PC-9 (cell line): ENCODE results near the gene CCDC141. TPM values are rescaled to one million over a fixed set of nuclear protein-coding genes. Genes with fewer than 3 reads are reported as not detected.
"Not testable (repeated sequence)": the region's sequence is repeated elsewhere in the genome, so short reads cannot be mapped to it uniquely, and the experiment has no call there.

Experiments
- BruUV-seq: library from RNA; stranded (reverse); fragments of 400-500 nt; replicated peaks from 2 replicates; lab custom pipeline; 2021; lab: Mats Ljungman, UMichigan
- CTCF ChIA-PET: fragments of 300-600 bp; sonication (Branson Sonifier 250); formaldehyde crosslinking; loops from one replicate; lab custom pipeline; 2022; ENCODE audit warnings: antibody characterized with exemption; lab: Charles Lee
- POLR2A ChIA-PET: fragments of 300-600 bp; sonication (Branson Sonifier 250); formaldehyde crosslinking; loops from one replicate; lab custom pipeline; 2022; ENCODE audit warnings: antibody characterized with exemption; ENCODE audit not compliant: unreplicated experiment; lab: Charles Lee
- DNase-seq, 2 experiments: peaks; one replicate each; pipeline versions ENCODE4 v3.0.0 to v3.0.0-alpha.2; 2015 to 2022; ENCODE audit warnings: mixed read lengths in 1 of 2
- H2AFZ ChIP-seq: fragments of 200-600 bp; sonication (generic); 2 replicates; pipeline ENCODE4 v1.8.1; 2017; ENCODE audit warnings: antibody characterized with exemption
- H3F3A ChIP-seq: fragments of 200-600 bp; sonication (generic); 2 replicates; pipeline ENCODE4 v1.8.1; 2017; ENCODE audit warnings: antibody characterized with exemption, mild to moderate bottlenecking, low read depth; ENCODE audit not compliant: insufficient read depth
- H3K27ac ChIP-seq: fragments of 200-600 bp; sonication (generic); 2 replicates; pipeline ENCODE4 v1.6.1; 2016; ENCODE audit warnings: mixed run types
- H3K27me3 ChIP-seq: fragments of 200-600 bp; sonication (generic); 2 replicates; pipeline ENCODE4 v1.6.1; 2016; ENCODE audit warnings: low read depth, mixed run types; ENCODE audit not compliant: insufficient read depth
- H3K36me3 ChIP-seq: fragments of 200-600 bp; sonication (generic); 2 replicates; pipeline ENCODE4 v1.6.1; 2016; ENCODE audit warnings: low read depth, mixed run types
- H3K4me1 ChIP-seq: fragments of 200-600 bp; sonication (generic); replicated peaks from 2 replicates; pipeline ENCODE4 v1.6.1; 2016; ENCODE audit warnings: mixed run types; ENCODE audit not compliant: insufficient read depth
- H3K4me2 ChIP-seq: fragments of 200-600 bp; sonication (generic); 2 replicates; pipeline ENCODE4 v1.6.1; 2017; ENCODE audit warnings: mixed run types
- H3K4me3 ChIP-seq: fragments of 200-600 bp; sonication (generic); 2 replicates; pipeline ENCODE4 v1.6.1; 2016; ENCODE audit warnings: mixed run types
- H3K79me2 ChIP-seq: fragments of 200-600 bp; sonication (generic); 2 replicates; pipeline ENCODE4 v1.6.1; 2017; ENCODE audit warnings: low read depth, mixed run types
- H3K9me2 ChIP-seq: fragments of 200-600 bp; sonication (generic); 2 replicates; pipeline ENCODE4 v1.8.1; 2017; ENCODE audit warnings: mild to moderate bottlenecking; ENCODE audit not compliant: insufficient read depth
- H3K9me3 ChIP-seq: fragments of 200-600 bp; sonication (generic); 2 replicates; pipeline ENCODE4 v1.8.1; 2016; ENCODE audit warnings: low read depth; ENCODE audit not compliant: insufficient read depth
- H4K20me1 ChIP-seq: fragments of 200-600 bp; sonication (generic); 2 replicates; pipeline ENCODE4 v1.8.1; 2017; ENCODE audit not compliant: insufficient read depth
- EZH2 ChIP-seq: fragments of 200-600 bp; sonication (generic); IDR thresholded peaks from 2 replicates; pipeline ENCODE4 v1.8.0; 2017; ENCODE audit warnings: antibody characterized with exemption, low read depth
- intact Hi-C: fragments of 100-400 bp; cut with micrococcal nuclease; formaldehyde crosslinking; loops from one replicate; pipeline ENCODE4 v1.10.0; 2022; ENCODE audit not compliant: unreplicated experiment
- total RNA-seq: library from RNA; stranded (reverse); gene quantifications from 2 replicates; pipeline ENCODE4 v1.2.3, GENCODE V29; 2021
- TF ChIP-seq, protein P1 (sequence below): fragments of 200-600 bp; sonication (generic); conservative IDR thresholded peaks from 2 replicates; pipeline ENCODE4 v1.6.1; 2017; ENCODE audit warnings: mixed run types, antibody characterized with exemption, mild to moderate bottlenecking, moderate library complexity

Gene CCDC141
- total RNA-seq, 1 experiment from 2014 or later = not detected

- BruUV-seq = no TSS peak
- Histone ChIP-seq H3K4me3 (no peak overlapping the region), H2AFZ (no peak overlapping the region), H3K4me1 (no peaks in the 10 kb centered on the region), H3K9me3 (no peaks in the 10 kb centered on the region), H3K9me2 (no peaks in the 10 kb centered on the region), H3F3A (no peaks in the 10 kb centered on the region), H3K79me2 (no peaks in the 10 kb centered on the region), H4K20me1 (no peaks in the 10 kb centered on the region), H3K36me3 (no peaks in the 10 kb centered on the region), H3K27me3 (no peaks in the 10 kb centered on the region), H3K27ac (no peak overlapping the region), H3K4me2 (no peak overlapping the region)
- POLR2A ChIA-PET = no interaction called here
- CTCF ChIA-PET = no interaction called here
- TF ChIP-seq EZH2 = no peak
- intact Hi-C loops = no loop called here
- no peak for DNase-seq
These were observed 1.8 kb downstream of the CCDC141 start for GRCh38 chr2:179048099-179048498.

GRCh38 chr2:179045602-179046001 is 4.3 kb downstream of the CCDC141 start:
- POLR2A ChIA-PET, BruUV-seq: not testable (repeated sequence)

DNA sequence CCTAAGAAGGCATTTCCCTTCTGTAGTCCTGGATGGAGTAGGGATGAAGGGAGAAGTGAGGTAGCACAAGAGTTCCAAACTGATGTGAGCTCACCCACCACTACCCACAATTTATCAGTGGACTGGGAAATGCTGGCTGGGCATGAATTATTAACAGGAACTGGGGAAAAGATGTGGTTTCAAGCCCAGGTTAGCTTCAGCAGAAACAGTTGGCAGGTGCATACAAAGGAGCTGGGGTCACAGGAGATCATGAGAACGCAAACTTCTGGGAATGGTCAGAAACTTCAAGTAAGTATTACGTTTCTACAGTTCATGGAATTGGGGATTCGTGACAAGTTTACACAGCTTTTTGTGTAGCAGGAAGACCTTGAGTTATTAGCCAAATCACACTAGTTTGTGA is 5.4 kb downstream of the CCDC141 start:
- intact Hi-C loops = no loop called here
- Histone ChIP-seq H3K4me1 (no peaks in the 10 kb centered on the region), H3K79me2 (no peaks in the 10 kb centered on the region), H3K4me3 (no peak overlapping the region), H3K27ac (no peak overlapping the region), H3K4me2 (peak overlapping the region; percentile 37), H3K36me3 (no peaks in the 10 kb centered on the region), H3K9me2 (no peaks in the 10 kb centered on the region), H4K20me1 (no peaks in the 10 kb centered on the region), H3F3A (no peaks in the 10 kb centered on the region), H3K27me3 (no peaks in the 10 kb centered on the region), H2AFZ (peak overlapping the region; percentile 66), H3K9me3 (no peaks in the 10 kb centered on the region)
- DNase-seq = no peak
- ChIA-PET CTCF (no interaction called here), POLR2A (interaction anchor here (0.6 kb wide), 1 partner anchor 52 kb away, joined by 3 read pairs; no protein-coding TSS in a partner anchor)
- no TSS peak for BruUV-seq
- TF ChIP-seq EZH2 = no peak
- TF ChIP-seq, protein P1, sequence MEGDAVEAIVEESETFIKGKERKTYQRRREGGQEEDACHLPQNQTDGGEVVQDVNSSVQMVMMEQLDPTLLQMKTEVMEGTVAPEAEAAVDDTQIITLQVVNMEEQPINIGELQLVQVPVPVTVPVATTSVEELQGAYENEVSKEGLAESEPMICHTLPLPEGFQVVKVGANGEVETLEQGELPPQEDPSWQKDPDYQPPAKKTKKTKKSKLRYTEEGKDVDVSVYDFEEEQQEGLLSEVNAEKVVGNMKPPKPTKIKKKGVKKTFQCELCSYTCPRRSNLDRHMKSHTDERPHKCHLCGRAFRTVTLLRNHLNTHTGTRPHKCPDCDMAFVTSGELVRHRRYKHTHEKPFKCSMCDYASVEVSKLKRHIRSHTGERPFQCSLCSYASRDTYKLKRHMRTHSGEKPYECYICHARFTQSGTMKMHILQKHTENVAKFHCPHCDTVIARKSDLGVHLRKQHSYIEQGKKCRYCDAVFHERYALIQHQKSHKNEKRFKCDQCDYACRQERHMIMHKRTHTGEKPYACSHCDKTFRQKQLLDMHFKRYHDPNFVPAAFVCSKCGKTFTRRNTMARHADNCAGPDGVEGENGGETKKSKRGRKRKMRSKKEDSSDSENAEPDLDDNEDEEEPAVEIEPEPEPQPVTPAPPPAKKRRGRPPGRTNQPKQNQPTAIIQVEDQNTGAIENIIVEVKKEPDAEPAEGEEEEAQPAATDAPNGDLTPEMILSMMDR = no peak

More at GRCh38 chr2:179045602-179046001, 4.3 kb downstream of the CCDC141 start:
- H3K9me3 ChIP-seq, H3F3A ChIP-seq, H3K9me2 ChIP-seq, H3K4me3 ChIP-seq, CTCF ChIA-PET, H3K27ac ChIP-seq, H4K20me1 ChIP-seq, H3K4me2 ChIP-seq, H3K4me1 ChIP-seq, DNase-seq, H3K36me3 ChIP-seq, H3K27me3 ChIP-seq, H2AFZ ChIP-seq, H3K79me2 ChIP-seq, intact Hi-C loops: not testable (repeated sequence)

DNA sequence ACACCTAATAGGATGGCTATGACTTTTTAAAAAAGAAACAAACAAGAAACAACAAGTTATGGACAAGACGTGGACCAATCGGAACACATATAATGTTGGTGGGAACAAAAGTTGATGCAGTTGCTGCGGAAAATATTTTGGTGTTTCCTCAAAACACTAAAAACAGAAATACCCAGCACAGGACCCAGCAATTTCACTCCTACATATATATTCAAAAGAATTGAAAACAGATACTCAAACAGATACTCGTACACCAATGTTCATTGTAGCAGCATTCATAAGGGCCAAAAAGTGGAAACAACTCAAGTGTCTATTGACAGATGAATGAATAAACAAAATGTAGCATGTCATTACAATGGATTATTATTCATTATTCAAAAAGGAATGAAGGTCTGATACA is 12.1 kb downstream of the CCDC141 start:
- H4K20me1 ChIP-seq = no peaks in the 10 kb centered on the region
- no peaks in the 10 kb centered on the region for H3K4me1 ChIP-seq
- BruUV-seq = no TSS peak
- no peak overlapping the region for H3K27ac ChIP-seq
- TF ChIP-seq EZH2 = no peak
- TF ChIP-seq, protein P1 = no peak
- no peaks in the 10 kb centered on the region for H3K27me3 ChIP-seq
- intact Hi-C loops = no loop called here
- H3K9me3 ChIP-seq = no peaks in the 10 kb centered on the region
- no peaks in the 10 kb centered on the region for H3K36me3 ChIP-seq
- no peak overlapping the region for H3K4me3 ChIP-seq
- H2AFZ ChIP-seq = no peak overlapping the region
- DNase-seq = no peak
- CTCF ChIA-PET = no interaction called here
- POLR2A ChIA-PET = no interaction called here
- no peak overlapping the region for H3K4me2 ChIP-seq
- no peaks in the 10 kb centered on the region for H3F3A ChIP-seq
- no peaks in the 10 kb centered on the region for H3K79me2 ChIP-seq
- no peaks in the 10 kb centered on the region for H3K9me2 ChIP-seq
